Suprapubic skin (tissue), 4 donors: Measurements from ENCODE around the gene MBLAC1.

Experiments used
- CTCF ChIP-seq, 2 donors: fragments of 200-600 bp in 1 of 2; fragments of 450-650 bp in 1 of 2; sonication (generic) in 1 of 2; IDR thresholded peaks; one replicate each; pipeline ENCODE4 v1.5.1; 2016 to 2019; ENCODE audit warnings: antibody characterized with exemption in 2 of 2, mild to moderate bottlenecking in 1 of 2, moderate library complexity in 1 of 2
- EP300 ChIP-seq: sonication (generic); formaldehyde crosslinking; IDR thresholded peaks from one replicate; pipeline ENCODE4 v1.6.1; 2017; ENCODE audit warnings: antibody characterized with exemption
- POLR2A ChIP-seq, 2 donors: fragments of 450-650 bp; IDR thresholded peaks; one replicate each; pipeline ENCODE4 v1.6.1; 2017; ENCODE audit warnings: antibody characterized with exemption in 2 of 2, mild to moderate bottlenecking in 2 of 2, moderate library complexity in 2 of 2
- POLR2AphosphoS5 ChIP-seq, 3 donors: sonication (generic); formaldehyde crosslinking; IDR thresholded peaks; one replicate each; pipeline ENCODE4 v1.6.1; 2017; ENCODE audit warnings: antibody characterized with exemption in 3 of 3

DNA sequence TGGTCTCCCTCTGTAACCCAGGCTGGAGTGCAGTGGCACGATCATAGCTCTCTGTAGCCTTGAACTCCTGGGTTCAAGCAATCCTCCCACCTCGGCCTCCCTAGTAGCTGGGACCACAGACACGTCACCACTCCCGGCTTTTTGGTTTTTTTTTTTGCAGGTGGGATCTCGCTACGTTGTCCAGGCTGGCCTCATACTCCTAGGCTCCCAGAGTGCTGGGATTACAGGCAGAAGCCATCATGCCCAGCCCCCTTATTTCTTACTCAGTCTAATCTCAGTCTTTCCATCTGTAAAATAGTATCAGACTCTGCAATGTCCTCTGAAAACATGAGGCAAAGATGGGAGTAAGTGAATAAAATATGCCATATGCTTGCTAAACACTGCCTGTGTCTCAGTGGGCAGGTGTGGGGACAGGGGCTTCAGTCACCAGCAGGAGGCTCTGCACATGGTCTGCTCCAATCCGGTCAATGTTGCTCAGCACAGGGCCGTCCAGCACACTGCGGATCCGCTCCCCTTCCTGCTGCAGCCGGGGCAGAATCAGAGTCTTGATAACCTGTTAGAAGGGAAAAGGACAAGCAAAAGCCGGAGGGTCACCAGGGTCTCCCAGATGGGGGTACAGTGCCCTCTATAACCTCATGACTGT, 17.1 kb upstream of the MBLAC1 start:
- TF ChIP-seq CTCF (IDR thresholded peaks at IDR 0.05) (no peak), POLR2A (IDR thresholded peaks at IDR 0.05) (no peak), EP300 (no peak), POLR2AphosphoS5 (IDR thresholded peaks at IDR 0.05) (no peak)
